Fibroblast of pulmonary artery (primary cell): ENCODE results near the gene CCDC88C.

Experiments used
- DNase-seq: peaks from one replicate; pipeline ENCODE4 v3.0.0-alpha.2; 2010; ENCODE audit warnings: low read depth
- H3K4me3 ChIP-seq: replicated peaks from 2 replicates; pipeline ENCODE4 v1.5.1; 2011; ENCODE audit warnings: low read depth, mild to moderate bottlenecking, control low read depth, low read length, moderate library complexity
- TF ChIP-seq, protein P1 (sequence below): IDR thresholded peaks from 2 replicates; pipeline ENCODE4 v1.5.1; 2011; ENCODE audit warnings: mild to moderate bottlenecking, control low read depth, low read length, inconsistent platforms; ENCODE audit errors: missing control alignments

Gene CCDC88C

DNA sequence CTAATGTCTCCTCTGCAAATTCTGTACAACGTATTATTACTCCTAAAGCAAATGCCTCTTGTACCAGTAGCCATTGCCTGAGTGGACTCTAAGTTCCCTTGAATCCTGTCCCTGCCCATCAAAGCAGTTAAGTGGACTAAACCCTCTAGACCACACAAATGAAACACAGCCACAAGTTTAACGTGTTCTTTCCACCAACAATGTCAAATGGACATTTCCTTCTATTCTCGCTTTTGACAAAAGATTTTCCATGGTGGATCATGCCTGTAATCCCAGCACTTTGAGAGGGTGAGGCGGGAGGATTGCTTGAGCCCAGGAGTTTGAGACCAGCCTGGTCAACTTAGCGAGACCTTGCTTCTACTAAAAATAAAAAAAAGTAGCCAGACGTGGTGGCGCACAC is 15.9 kb downstream of the CCDC88C start:
- no peak for DNase-seq
- no peak overlapping the region for H3K4me3 ChIP-seq
- TF ChIP-seq, protein P1, sequence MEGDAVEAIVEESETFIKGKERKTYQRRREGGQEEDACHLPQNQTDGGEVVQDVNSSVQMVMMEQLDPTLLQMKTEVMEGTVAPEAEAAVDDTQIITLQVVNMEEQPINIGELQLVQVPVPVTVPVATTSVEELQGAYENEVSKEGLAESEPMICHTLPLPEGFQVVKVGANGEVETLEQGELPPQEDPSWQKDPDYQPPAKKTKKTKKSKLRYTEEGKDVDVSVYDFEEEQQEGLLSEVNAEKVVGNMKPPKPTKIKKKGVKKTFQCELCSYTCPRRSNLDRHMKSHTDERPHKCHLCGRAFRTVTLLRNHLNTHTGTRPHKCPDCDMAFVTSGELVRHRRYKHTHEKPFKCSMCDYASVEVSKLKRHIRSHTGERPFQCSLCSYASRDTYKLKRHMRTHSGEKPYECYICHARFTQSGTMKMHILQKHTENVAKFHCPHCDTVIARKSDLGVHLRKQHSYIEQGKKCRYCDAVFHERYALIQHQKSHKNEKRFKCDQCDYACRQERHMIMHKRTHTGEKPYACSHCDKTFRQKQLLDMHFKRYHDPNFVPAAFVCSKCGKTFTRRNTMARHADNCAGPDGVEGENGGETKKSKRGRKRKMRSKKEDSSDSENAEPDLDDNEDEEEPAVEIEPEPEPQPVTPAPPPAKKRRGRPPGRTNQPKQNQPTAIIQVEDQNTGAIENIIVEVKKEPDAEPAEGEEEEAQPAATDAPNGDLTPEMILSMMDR: no peak

DNA sequence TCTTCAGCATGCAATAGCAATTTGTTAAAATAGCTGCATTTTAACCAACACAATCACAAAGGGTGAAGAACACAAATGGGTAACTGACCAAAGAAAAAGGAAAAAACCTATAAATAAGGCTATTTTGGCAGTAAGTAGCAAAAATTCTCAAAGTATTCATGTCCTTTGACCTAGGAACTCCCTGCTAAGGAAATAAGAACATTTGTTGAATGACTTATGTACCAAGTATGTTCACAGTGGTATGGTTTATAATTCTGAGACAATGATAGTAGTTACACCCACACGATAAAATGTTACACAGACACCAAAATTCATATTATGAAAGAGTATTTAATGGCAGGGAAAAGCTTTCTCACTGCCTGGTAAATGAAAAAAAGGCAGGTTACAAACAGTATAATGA is 16.9 kb downstream of the CCDC88C start:
- DNase-seq: peak; percentile 35
- TF ChIP-seq, protein P1: no peak
- H3K4me3 ChIP-seq: no peak overlapping the region

DNA sequence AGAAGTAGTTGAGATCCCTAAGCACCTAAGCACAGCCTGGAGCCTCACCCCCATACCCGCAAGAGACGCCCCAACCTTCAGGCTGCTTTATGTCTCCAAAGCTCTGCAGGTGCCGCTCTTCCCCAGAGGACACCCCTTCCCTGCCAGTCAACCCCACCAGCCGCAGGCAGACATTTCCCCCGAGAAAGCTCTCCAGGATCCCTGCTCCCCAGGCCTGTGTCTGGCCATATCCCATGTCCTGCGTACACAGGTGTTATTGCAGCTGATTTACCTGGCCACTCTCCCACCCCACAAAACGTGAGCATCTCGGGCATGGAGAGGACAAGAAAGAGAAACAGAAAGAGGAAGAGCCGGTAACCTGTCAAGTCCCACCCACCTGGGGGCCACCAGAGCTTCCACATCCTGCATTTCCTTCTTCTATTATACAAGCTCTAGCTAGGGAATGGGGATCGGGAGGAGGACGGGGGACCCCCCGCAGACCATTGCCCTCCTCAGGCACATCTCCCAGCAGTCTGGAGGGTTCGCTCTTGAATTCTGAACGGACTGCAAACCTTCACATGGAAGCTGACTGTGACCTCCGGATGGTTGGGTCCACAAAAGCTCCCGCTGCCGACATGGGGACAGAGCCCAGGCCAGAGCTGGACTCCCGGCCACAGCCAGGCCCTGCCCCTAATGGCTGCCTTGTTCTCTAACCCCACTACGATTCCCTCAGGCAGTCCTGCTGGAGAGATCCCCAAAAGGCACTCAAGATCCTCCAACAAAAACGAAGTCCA is 17.6 kb downstream of the CCDC88C start:
- no peak overlapping the region for H3K4me3 ChIP-seq
- TF ChIP-seq, protein P1: no peak
- no peak for DNase-seq

DNA sequence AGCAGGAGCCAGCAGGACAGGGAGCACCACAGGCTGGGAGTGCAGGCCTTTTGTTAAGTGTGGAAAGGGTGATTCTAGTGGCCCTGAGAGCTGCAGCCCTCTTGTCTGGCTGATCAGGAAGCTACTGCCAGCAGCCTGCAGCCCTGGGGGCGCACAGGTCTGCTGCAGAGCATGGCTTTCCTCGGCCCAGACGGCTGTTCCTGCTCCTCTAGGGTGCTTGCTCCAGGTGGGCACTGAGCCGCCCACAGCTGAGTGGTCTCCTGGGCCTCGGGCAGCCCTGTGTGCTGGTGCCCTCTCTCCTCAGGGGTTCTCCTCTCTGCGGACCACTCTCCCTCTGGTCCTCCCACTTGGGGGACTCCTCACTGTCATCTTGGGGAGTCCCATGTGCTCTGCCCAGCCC is 18.9 kb downstream of the CCDC88C start:
- DNase-seq: no peak
- TF ChIP-seq, protein P1: no peak
- H3K4me3 ChIP-seq: no peak overlapping the region

DNA sequence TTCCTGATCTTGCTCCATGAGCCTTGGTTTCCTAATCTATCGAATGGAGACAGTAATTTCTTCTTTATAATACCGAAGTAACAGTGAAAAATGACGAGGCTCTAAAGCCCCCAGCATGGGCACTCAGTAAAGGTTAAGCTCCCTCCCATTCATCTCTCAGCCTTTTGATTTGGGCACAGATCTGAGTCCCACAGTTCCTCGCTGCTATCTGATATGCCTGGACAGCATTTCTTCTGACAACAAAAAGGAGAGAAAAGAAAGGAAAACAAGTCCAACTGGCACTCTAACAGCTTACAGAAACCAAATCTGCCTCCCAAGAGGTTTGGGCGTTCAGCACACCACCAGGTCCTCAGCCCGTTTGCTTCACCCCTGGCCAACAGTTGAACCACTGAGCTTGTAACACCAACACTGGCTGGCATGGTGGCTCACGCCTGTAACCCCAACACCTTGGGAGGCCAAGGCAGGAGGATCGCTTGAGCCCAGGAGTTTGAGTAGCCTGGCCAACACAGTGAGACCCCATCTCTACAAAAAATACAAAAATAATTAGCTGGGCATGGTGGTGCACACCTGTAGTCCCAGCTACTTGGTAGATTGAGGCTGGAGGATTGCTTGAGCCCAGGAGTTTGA is 19.5 kb downstream of the CCDC88C start:
- TF ChIP-seq, protein P1: no peak
- DNase-seq: no peak
- H3K4me3 ChIP-seq: no peak overlapping the region

DNA sequence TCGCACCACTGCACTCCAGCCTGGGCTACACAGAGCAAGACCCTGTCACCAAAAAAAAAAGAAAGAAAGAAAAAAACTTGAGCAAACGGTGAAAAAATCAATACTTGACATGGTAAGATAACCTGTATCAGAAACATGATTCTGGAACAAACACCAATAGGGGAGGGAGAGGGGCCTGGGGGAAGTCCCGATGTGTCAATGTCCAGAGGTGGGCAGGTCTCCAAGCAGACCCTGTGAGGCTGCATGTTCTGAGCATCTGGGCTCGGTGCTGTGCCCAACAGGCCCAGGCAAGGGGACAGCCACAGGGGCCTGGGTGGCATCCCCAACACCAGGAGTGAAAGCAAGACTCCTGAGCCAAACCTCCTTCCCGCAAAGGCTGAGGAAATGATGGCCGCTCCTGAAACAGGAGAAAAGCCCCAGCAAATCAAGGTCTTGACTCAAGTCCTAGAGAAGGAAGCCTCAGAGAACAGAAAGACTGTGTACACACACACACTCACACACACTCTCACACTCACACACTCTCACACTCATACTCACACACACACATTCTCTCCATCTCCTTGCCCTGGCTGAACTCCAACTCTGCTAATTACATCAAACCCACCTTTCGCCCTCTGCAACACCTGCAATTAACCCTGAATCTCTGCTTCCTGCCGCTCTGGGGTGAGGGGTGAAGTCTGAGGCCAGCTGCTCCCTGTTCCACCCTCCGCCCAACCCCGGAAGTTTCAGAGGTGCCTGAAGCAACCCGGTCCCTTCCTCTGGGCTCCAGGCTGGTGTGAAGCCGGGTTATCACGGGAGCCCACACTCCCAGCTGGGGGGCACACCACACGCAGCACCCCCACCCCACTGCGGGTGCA is 20.4 kb downstream of the CCDC88C start:
- TF ChIP-seq, protein P1: no peak
- DNase-seq: no peak
- no peak overlapping the region for H3K4me3 ChIP-seq
